ENCODE data around the gene RDX. TPM values are rescaled to one million over a fixed set of nuclear protein-coding genes. Genes with fewer than 3 reads are reported as not detected.
"Not testable (repeated sequence)": the region's sequence is repeated elsewhere in the genome, so short reads cannot be mapped to it uniquely, and the experiment has no call there.

RDX gene
- total RNA-seq, 1 donor from 2014 or later = 225 TPM

- Mint-ChIP-seq H3K4me3 (ENCODE audit: unreplicated experiment) (no peak overlapping the region), H3K27me3 (ENCODE audit: unreplicated experiment) (peaks cover 4% of the 10 kb centered on the region), H3K27ac (ENCODE audit: unreplicated experiment) (no peak overlapping the region), H3K9me3 (ENCODE audit: unreplicated experiment) (no peaks in the 10 kb centered on the region), H3K36me3 (ENCODE audit: low read depth, unreplicated experiment) (peaks cover 4% of the 10 kb centered on the region), H3K4me1 (ENCODE audit: unreplicated experiment) (no peaks in the 10 kb centered on the region)
- no peak for DNase-seq (ENCODE audit: low spot score)
- no peak for TF ChIP-seq CTCF (IDR thresholded peaks at IDR 0.05; ENCODE audit: unreplicated experiment)
Observed at GRCh38 chr11:110196884-110197420, 99.5 kb downstream of the RDX start.

GRCh38 chr11:110196241-110196754 is 100.1 kb downstream of the RDX start:
- no peak for DNase-seq (ENCODE audit: low spot score)
- no peaks in the 10 kb centered on the region for H3K4me1 Mint-ChIP-seq (ENCODE audit: unreplicated experiment)
- H3K4me3 Mint-ChIP-seq (ENCODE audit: unreplicated experiment) = no peak overlapping the region
- TF ChIP-seq CTCF (IDR thresholded peaks at IDR 0.05; ENCODE audit: unreplicated experiment) = no peak
- no peak overlapping the region for H3K27ac Mint-ChIP-seq (ENCODE audit: unreplicated experiment)
- H3K36me3 Mint-ChIP-seq (ENCODE audit: low read depth, unreplicated experiment) = peaks cover 4% of the 10 kb centered on the region
- H3K27me3 Mint-ChIP-seq (ENCODE audit: unreplicated experiment) = peaks cover 4% of the 10 kb centered on the region
- H3K9me3 Mint-ChIP-seq (ENCODE audit: unreplicated experiment) = no peaks in the 10 kb centered on the region

GRCh38 chr11:110194211-110194766 is 102.1 kb downstream of the RDX start:
- not testable (repeated sequence) for H3K9me3 Mint-ChIP-seq (ENCODE audit: unreplicated experiment); H3K27ac Mint-ChIP-seq (ENCODE audit: unreplicated experiment); DNase-seq (ENCODE audit: low spot score); H3K36me3 Mint-ChIP-seq (ENCODE audit: low read depth, unreplicated experiment); H3K4me1 Mint-ChIP-seq (ENCODE audit: unreplicated experiment); H3K27me3 Mint-ChIP-seq (ENCODE audit: unreplicated experiment); H3K4me3 Mint-ChIP-seq (ENCODE audit: unreplicated experiment)

- H3K4me3 Mint-ChIP-seq (ENCODE audit: unreplicated experiment); H3K36me3 Mint-ChIP-seq (ENCODE audit: low read depth, unreplicated experiment); H3K27ac Mint-ChIP-seq (ENCODE audit: unreplicated experiment); H3K4me1 Mint-ChIP-seq (ENCODE audit: unreplicated experiment); H3K9me3 Mint-ChIP-seq (ENCODE audit: unreplicated experiment); DNase-seq (ENCODE audit: low spot score); H3K27me3 Mint-ChIP-seq (ENCODE audit: unreplicated experiment): not testable (repeated sequence)
Observed at GRCh38 chr11:110192604-110193282, 103.7 kb downstream of the RDX start.

GRCh38 chr11:110190885-110191284 is 105.5 kb downstream of the RDX start:
- Mint-ChIP-seq H3K36me3 (ENCODE audit: low read depth, unreplicated experiment) (peaks cover 4% of the 10 kb centered on the region), H3K27ac (ENCODE audit: unreplicated experiment) (no peak overlapping the region), H3K9me3 (ENCODE audit: unreplicated experiment) (no peaks in the 10 kb centered on the region), H3K4me1 (ENCODE audit: unreplicated experiment) (no peaks in the 10 kb centered on the region), H3K27me3 (ENCODE audit: unreplicated experiment) (peaks cover 5% of the 10 kb centered on the region), H3K4me3 (ENCODE audit: unreplicated experiment) (no peak overlapping the region)
- no peak for TF ChIP-seq CTCF (IDR thresholded peaks at IDR 0.05; ENCODE audit: unreplicated experiment)
- DNase-seq (ENCODE audit: low spot score) = no peak

- H3K27ac Mint-ChIP-seq (ENCODE audit: unreplicated experiment) = no peak overlapping the region
- no peak for DNase-seq (ENCODE audit: low spot score)
- H3K27me3 Mint-ChIP-seq (ENCODE audit: unreplicated experiment) = peaks cover 6% of the 10 kb centered on the region
- peaks cover 4% of the 10 kb centered on the region for H3K36me3 Mint-ChIP-seq (ENCODE audit: low read depth, unreplicated experiment)
- no peak for TF ChIP-seq CTCF (IDR thresholded peaks at IDR 0.05; ENCODE audit: unreplicated experiment)
- H3K9me3 Mint-ChIP-seq (ENCODE audit: unreplicated experiment) = no peaks in the 10 kb centered on the region
- no peaks in the 10 kb centered on the region for H3K4me1 Mint-ChIP-seq (ENCODE audit: unreplicated experiment)
- no peak overlapping the region for H3K4me3 Mint-ChIP-seq (ENCODE audit: unreplicated experiment)
Observed at GRCh38 chr11:110187731-110188130, 108.7 kb downstream of the RDX start.

Measured in endothelial cell (in vitro differentiated cells).